Fibroblast of villous mesenchyme (primary cell): ENCODE data around the gene MCTP1. TPM values are rescaled to one million over a fixed set of nuclear protein-coding genes. Genes with fewer than 3 reads are reported as not detected.

Source experiments
- DNase-seq: peaks from one replicate; pipeline ENCODE4 v3.0.0-alpha.2; 2010; ENCODE audit warnings: low read depth
- H3K4me3 ChIP-seq: 2 replicates; pipeline ENCODE4 v1.5.1; 2011; ENCODE audit warnings: low read depth, mild to moderate bottlenecking, low read length
- total RNA-seq: library from RNA; depleted of rRNA; stranded (reverse); fragments of >200 nt; gene quantifications from 2 replicates; pipeline ENCODE4 v1.2.3, GENCODE V29; 2012
- TF ChIP-seq, protein P1 (sequence below): IDR thresholded peaks from 2 replicates; pipeline ENCODE4 v1.5.1; 2012; ENCODE audit warnings: low read depth, mild to moderate bottlenecking, low read length; ENCODE audit not compliant: insufficient read depth

Gene MCTP1
- total RNA-seq, 1 donor = 14.7 TPM

DNA sequence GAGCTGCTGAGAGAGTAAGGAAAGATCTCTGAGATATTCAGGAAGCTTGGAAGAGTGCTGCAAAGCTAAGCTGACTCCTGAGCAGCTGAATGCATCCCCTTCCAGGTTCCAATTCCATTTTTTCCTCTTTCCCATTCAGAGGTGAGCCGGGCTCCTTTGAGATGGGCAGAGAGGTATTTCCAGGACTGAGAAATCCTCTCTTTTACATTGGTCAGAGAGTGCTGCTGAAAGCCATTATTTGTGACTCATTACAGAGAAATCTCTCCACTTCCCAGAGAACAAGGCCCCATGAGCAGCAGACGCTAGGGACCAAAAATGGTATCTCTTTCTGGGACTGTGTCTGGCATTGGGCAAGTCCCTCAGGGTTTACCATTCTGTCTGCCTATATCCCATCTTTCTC is 3.7 kb downstream of the MCTP1 start:
- TF ChIP-seq, protein P1, sequence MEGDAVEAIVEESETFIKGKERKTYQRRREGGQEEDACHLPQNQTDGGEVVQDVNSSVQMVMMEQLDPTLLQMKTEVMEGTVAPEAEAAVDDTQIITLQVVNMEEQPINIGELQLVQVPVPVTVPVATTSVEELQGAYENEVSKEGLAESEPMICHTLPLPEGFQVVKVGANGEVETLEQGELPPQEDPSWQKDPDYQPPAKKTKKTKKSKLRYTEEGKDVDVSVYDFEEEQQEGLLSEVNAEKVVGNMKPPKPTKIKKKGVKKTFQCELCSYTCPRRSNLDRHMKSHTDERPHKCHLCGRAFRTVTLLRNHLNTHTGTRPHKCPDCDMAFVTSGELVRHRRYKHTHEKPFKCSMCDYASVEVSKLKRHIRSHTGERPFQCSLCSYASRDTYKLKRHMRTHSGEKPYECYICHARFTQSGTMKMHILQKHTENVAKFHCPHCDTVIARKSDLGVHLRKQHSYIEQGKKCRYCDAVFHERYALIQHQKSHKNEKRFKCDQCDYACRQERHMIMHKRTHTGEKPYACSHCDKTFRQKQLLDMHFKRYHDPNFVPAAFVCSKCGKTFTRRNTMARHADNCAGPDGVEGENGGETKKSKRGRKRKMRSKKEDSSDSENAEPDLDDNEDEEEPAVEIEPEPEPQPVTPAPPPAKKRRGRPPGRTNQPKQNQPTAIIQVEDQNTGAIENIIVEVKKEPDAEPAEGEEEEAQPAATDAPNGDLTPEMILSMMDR = no peak
- no peak overlapping the region for H3K4me3 ChIP-seq
- DNase-seq = no peak

DNA sequence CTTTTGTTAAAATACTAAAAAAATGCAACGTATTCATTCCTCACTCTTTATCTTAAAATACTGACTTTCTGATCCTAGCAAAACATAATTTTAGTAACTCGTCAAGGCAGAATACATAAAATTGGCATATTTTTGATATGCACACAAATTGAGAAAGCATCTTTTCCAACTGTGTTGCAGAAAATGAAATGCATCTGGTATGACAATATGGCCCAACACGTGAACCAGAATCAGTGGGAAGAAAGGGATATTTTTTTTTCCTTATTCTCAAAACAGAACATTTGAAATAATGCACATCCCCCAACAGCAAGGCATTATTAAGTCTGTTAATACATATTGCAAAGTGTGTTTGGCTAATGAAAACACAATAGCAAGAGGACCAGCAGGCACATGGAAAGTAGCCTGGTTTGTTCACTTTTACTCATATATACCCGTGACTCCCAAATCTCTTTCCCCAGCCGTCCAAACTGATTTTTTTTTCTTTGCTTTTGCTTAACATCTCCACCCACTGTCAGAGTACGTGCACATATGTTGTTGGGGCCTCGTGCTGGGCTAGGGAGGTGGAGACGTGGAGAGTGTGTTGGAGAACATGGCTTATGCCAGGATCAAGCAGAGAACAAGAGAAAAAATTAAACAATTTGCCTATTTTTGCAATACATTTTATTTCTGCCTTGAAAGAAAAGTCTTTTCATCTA is 4.3 kb downstream of the MCTP1 start:
- no peak for DNase-seq
- H3K4me3 ChIP-seq = no peak overlapping the region
- TF ChIP-seq, protein P1 = no peak

DNA sequence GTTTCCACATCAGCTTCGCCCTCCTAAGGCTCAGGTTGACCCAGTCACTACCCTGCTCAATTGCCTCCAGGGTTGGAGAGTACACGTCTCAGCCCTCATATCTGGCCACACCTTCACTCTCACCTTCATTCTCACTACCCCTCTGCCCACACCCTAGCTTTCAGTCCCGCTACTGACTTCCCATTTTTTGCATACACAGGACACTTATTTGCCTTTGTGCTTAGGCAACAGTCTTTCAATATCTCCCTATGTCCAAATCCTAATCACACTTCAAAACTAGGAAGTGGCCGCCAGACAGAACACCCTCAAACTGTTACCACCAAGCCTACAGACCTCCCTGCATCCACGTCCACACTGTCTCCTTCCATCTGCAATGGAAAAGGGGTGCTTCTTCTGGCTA is 10.9 kb downstream of the MCTP1 start:
- no peak overlapping the region for H3K4me3 ChIP-seq
- no peak for DNase-seq
- TF ChIP-seq, protein P1 = no peak

DNA sequence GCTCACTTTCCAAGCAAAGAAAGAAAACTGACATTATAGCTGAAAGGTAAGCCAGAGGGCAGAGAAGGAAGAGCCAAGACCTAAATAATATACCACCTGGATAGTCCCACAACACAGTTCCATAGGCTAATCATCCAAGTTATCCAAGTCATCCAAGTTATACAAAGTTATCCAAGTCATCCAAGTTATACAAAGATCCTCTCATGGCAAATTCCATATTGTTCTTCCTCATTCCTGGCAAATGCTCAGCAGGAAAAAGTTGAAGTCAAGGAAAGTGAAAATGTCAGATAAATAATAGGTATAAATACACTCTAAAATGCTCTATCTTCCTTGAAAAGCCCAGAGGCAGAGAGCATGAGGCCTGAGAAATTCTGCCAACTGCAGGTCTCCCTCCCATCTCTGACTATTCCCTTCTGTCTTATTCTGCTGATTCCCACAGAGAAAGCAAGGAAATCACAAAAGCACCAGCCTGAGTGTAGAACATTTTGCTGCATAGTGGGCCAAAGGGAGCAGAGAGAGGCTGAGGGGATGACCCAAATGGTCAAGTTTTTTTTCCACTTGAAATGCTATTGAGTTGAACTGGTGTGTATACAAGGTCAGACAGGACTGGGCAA is 12.5 kb downstream of the MCTP1 start:
- TF ChIP-seq, protein P1 = no peak
- no peak for DNase-seq
- H3K4me3 ChIP-seq = no peak overlapping the region

DNA sequence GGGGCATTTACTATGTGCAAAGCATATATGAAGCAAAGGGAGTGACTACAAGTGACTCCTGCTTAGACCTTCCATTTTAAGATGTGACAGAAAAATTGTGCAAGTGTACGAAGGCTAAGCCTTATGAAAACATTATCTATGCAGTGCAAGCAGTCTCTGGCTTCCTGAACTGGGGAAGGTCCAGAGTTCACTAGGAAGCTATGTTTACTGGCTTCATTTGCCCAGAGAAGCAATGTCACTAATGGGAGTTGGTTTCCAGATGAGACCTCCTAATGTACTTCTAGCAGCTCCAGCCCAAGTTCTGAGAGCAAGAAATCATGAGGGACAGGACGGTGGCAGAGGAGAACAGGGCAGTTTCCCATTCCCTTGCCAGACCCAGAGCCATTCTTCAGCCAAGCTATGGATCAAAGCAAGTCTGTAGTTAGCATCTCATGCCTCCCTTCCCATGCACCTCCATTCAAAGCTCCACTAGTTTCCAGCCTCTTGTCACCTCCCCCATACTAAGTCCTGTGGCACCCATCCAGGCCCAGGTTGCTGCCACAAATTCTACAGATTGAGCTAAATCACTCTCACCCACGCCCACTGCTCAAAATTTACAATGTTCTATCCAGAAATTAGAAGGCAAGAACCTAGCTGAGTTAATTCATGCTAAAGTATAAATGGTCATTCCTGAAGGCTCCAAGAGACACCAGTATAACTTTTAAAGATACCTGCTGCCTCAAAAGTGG is 21.8 kb downstream of the MCTP1 start:
- no peak for DNase-seq
- TF ChIP-seq, protein P1 = no peak
- no peak overlapping the region for H3K4me3 ChIP-seq

DNA sequence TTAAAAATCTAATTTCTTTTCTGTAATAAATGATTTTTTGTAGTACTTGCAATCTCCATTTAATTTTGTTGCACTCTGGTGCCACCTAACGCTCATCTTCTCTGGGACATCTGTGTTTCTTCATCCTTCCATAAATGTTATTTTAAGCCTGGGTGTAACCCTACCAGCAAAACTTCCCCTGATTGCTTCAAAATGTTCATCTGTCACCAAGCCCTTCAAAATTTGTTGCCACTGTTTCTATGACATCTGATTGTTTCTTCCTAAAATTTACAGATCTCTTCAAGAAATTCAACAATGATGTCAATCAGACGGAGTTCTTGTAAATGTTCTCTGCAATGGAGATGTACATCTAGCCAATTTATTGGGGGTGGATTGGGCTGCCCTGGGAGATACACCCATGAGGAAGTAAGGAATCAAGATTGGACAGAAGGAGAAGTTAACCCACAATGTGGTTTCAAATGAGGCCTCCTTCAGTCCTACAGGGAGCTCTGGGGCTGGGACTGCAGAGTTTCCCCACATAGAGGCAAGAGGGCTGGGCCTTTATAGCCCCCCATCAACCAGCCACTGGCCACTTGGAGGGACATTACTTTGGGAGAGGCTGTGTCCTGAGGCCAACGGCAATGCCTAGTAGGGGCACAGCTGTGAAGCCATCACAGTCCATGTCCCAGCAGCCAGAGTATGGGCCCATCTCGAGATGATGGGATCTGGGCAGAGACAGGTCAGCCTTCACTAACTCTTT is 23.3 kb downstream of the MCTP1 start:
- TF ChIP-seq, protein P1 = peak; percentile 52
- H3K4me3 ChIP-seq = no peak overlapping the region
- peak; percentile 54 for DNase-seq
